Activated naive CD4-positive, alpha-beta T cell treated with anti-CD3 and anti-CD28 coated beads, Interleukin-2, amount 50 U/mL, for 72 hours (primary cell): ENCODE results near the gene LZTS3. TPM values are rescaled to one million over a fixed set of nuclear protein-coding genes. Genes with fewer than 3 reads are reported as not detected.
A peak's percentile ranks its signal among the peaks of the same experiment; 100 is the strongest.
"Not testable (repeated sequence)": the region's sequence is repeated elsewhere in the genome, so short reads cannot be mapped to it uniquely, and the experiment has no call there.

Experiments used
- ATAC-seq, 2 donors: fragments of 150-1000 bp; cut with Tn5 transposase; 2 replicates each; pipeline ENCODE4 v1.10.0; 2021; ENCODE audit warnings: mild to moderate bottlenecking in 2 of 2, moderate library complexity in 2 of 2
- DNase-seq, 2 donors: peaks; one replicate each; pipeline ENCODE4 v3.0.0; 2021 to 2022; ENCODE audit warnings: low spot score in 2 of 2
- H3K27ac Mint-ChIP-seq, 2 donors: one replicate each; pipeline ENCODE4 v1.8.0; 2022; ENCODE audit warnings: mild to moderate bottlenecking in 2 of 2, mixed read lengths in 2 of 2
- H3K36me3 Mint-ChIP-seq, 2 donors: one replicate each; pipeline ENCODE4 v1.8.0; 2022; ENCODE audit warnings: mixed read lengths in 2 of 2
- H3K9me3 Mint-ChIP-seq, 2 donors: one replicate each; pipeline ENCODE4 v1.8.0; 2022; ENCODE audit warnings: mixed read lengths in 2 of 2
- total RNA-seq, 2 donors: library from RNA; stranded (reverse); gene quantifications; one replicate each; pipeline ENCODE4 v1.2.3, GENCODE V29; 2022

Gene LZTS3
- total RNA-seq = 1 to 10 TPM; 2.0 to 4.2 TPM

DNA sequence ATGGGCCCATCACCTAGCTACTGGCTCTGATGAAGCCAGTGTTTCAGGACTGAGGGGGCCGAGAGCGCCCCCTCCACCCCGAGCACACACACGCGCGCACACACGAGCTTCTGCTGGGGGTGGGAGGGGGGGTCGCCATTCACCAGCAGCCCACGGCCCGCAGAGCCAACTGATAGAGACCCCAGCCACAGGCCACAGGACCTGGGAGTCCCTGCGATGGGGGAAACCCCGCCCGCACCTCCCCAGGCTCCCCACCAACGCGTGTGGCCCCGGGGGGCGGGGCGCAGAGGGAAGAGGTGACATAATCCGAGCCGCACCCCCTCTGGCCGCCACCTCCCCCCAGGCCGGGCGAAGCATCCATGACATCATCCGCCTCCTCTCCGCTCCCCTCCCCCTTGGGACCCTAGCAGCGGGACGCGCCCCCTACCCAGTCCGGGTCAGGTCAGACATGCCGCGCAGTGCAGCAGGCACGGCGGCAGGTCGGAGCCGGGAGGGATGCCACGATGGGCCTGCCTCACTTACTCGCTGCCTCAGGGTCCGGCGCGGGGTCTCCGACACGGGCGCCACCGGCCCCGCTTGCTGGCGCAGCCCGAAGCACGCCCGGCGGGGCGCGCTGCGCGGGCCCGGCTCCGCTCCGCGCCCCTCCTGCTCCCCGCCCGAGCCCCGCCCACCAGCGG, at the start of gene LZTS3:
Gene LZTS3, minus strand, starts transcription at position 617 of the 677 bp plus-strand sequence. CDS start 6,386 bp downstream, outside the sequence.
- Mint-ChIP-seq H3K36me3 (no peaks in the 10 kb centered on the region), H3K27ac (peak within 1 kb of the TSS in 1 of 2 donors; percentile 80), H3K9me3 (no peaks in the 10 kb centered on the region)
- peak; percentile 71 to 74 for ATAC-seq
- peak; percentile 70 to 75 for DNase-seq

DNA sequence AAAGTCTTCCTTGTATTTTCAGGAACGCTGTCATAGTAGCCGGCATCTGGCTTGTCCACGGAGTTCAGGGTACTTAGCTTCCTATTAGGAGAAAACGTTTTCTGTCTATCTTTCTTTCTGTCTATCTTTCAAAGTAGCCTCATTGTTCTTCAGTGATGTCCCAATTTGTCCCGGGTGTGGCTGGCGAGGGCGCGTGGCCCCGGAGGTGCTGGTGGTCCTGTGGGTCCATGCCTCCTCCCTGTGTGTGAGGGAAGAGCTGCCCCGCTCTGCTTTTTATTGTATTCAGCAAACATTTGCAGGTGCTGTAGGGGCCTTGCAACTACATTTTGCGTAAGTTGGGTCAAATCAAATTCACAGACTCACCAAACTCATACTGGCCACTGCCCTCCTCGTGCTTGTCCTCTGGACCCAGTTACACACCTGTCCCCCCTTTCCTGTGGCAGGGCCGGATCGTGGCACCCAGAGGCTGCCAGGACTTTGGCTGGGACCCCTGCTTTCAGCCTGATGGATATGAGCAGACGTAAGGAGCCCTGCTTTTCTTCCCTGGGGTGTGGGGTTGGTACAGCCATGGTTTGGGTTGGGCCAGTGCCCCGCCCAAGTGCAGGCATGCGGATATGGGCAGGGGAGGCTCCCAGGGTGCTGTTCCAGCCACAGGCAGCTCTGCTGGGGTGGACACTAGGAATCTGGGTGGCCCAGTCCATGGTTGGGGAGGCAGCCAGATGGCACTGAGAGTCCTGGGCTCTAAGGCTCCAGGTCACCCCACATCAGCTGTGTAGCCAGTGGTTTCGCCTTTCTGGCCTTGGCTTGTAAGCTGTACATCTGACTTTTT, 48.3 kb upstream of the LZTS3 start:
- ATAC-seq (no peak), DNase-seq (no peak)
- Mint-ChIP-seq H3K9me3 (no peaks in the 10 kb centered on the region), H3K27ac (no peak overlapping the region), H3K36me3 (peaks cover 0 to 6% of the 10 kb centered on the region in 2 donors)

GRCh38 chr20:3218307-3218988, 45.1 kb upstream of the LZTS3 start:
- ATAC-seq (peak; percentile 86 to 92), DNase-seq (peak in 1 of 2 donors; percentile 89)
- Mint-ChIP-seq H3K9me3 (no peaks in the 10 kb centered on the region), H3K27ac (no peak overlapping the region), H3K36me3 (peaks cover 6% of the 10 kb centered on the region in 2 donors)

- ATAC-seq, DNase-seq, H3K27ac Mint-ChIP-seq, H3K9me3 Mint-ChIP-seq, H3K36me3 Mint-ChIP-seq: not testable (repeated sequence)
Observed at GRCh38 chr20:3215359-3215917, 42.1 kb upstream of the LZTS3 start.

DNA sequence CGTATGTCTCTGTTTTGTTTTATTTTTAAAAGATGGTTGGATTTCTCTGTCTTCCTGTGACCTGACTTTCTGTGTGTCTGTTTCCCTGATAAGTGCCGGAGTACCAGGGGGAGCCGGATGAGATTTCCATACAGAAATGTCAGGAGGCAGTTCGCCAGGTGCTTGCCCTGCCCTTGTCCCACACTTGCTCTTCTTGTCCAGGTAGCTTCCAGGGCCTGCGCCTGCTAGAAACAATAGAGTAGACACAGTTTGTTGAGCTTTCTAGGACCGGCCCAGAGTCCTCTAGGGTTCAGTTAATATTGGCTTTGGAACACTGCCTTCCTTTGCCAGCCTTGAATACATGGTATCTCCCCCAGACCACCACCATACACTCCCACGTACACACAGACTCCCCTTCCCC, 39.9 kb upstream of the LZTS3 start:
- ATAC-seq (no peak), DNase-seq (no peak)
- no peak overlapping the region for H3K27ac Mint-ChIP-seq
- no peaks in the 10 kb centered on the region for H3K9me3 Mint-ChIP-seq
- peaks cover 16 to 28% of the 10 kb centered on the region in 2 donors for H3K36me3 Mint-ChIP-seq

DNA sequence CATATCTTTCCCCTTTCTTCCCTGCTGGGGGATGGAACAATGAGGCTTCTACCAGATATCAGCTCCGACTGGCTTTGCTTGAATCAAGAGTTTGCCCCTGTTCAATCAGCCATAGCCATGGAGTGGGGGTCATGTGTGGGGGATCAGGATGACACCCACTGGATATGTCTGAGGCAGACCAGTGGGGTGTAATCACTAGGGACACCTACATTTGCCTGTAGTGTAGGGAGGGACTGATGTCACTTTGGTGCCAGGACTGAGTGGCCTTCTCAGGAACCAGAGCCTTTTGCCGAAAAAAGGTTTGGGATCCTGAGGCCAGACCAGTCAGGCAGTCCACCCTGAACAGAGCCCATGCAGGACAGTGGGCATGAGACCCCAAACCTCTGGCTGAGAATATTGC, 37.0 kb upstream of the LZTS3 start:
- peak overlapping the region; percentile 98 to 100 for H3K27ac Mint-ChIP-seq
- H3K9me3 Mint-ChIP-seq = no peaks in the 10 kb centered on the region
- no peak for DNase-seq
- H3K36me3 Mint-ChIP-seq = peaks cover 16 to 28% of the 10 kb centered on the region in 2 donors
- no peak for ATAC-seq

DNA sequence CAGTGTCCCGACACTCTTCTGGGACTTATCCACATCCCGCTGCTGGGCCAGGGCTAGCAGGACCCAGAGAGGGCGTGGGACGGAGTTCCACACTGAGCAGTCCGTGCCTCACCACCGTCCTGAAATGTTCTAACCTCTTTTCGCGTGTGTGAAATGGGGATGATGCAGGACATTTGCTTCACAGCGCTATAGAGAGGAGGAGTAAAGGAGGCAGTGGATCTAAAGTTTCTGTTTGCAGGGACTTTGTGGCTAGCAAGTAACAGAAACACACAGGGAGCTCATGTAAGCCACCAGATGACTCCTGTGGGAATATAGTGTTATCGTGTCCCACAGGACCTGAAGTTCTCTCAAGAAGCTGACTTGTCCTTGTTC, 36.6 kb upstream of the LZTS3 start:
- H3K9me3 Mint-ChIP-seq = no peaks in the 10 kb centered on the region
- peak; percentile 39 to 58 for ATAC-seq
- peak overlapping the region; percentile 98 to 100 for H3K27ac Mint-ChIP-seq
- DNase-seq = no peak
- peaks cover 16 to 28% of the 10 kb centered on the region in 2 donors for H3K36me3 Mint-ChIP-seq

- Mint-ChIP-seq H3K27ac (peak within 1 kb of the TSS; percentile 98 to 100), H3K36me3 (peaks cover 16 to 28% of the 10 kb centered on the region in 2 donors), H3K9me3 (no peaks in the 10 kb centered on the region)
- peak; percentile 65 for ATAC-seq
- DNase-seq = peak; percentile 68 to 69
Observed at GRCh38 chr20:3209257-3209945, 36.1 kb upstream of the LZTS3 start, which contains the start of gene ITPA. ITPA (plus strand) TSS chr20:3209498; CDS start chr20:3209552, 54 bp downstream.

- Mint-ChIP-seq H3K36me3 (peaks cover 19 to 32% of the 10 kb centered on the region in 2 donors), H3K9me3 (no peaks in the 10 kb centered on the region), H3K27ac (peak overlapping the region; percentile 97 to 98)
- DNase-seq (no peak), ATAC-seq (no peak)
Observed at GRCh38 chr20:3208786-3209256, 35.5 kb upstream of the LZTS3 start.

GRCh38 chr20:3204124-3204794, 30.9 kb upstream of the LZTS3 start, which contains the start of gene DDRGK1:
DDRGK1 (minus strand) TSS chr20:3204682; CDS start chr20:3204627, 55 bp downstream.
- peak; percentile 89 for ATAC-seq

DNA sequence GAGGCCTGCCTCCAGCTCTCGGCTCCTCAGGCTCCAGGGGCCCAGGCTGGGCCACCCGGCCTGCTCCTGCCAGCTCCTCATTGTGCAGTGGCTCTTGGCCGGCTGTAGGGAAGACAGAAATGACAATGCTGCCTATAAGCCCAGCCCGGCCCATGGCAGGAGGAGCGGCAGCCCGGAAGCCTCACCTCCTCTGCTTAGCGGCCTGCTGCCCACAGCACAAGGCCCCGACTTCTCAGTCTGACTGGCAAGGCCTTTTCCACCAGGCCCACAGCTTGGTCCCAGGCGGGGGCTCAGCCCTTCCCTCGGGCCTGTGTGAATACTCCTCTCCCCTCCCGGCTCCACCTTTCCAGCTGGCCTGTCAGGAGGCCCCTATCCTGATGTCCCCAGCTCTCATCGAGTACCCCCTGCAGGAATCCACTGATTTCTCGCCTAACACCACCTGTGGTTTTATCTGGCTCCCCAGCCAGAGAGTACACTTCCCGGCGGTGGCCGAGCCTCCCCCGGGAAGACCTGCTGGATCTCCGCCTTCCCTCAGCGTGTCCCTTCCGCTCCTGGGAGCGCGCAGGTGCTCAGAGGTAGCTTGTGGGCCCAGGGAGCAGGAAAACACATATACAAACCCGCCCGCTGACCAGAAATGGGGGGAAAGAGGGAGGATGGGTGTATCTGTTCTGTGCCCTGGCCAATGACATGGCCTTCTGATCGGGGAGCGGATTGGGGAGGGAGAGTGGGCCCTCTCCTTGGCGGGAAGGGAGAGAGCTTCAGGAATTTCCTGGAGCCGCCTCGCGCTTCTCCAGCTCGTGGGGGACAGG, 30.2 kb upstream of the LZTS3 start:
- H3K27ac Mint-ChIP-seq = peak overlapping the region; percentile 96 to 98
- ATAC-seq = peak; percentile 25 to 39

More at GRCh38 chr20:3204124-3204794, 30.9 kb upstream of the LZTS3 start, which contains the start of gene DDRGK1:
- peak; percentile 92 to 95 for DNase-seq
- H3K36me3 Mint-ChIP-seq = peaks cover 26 to 29% of the 10 kb centered on the region in 2 donors
- H3K9me3 Mint-ChIP-seq = no peaks in the 10 kb centered on the region
- peak within 1 kb of the TSS; percentile 96 to 98 for H3K27ac Mint-ChIP-seq

DNA sequence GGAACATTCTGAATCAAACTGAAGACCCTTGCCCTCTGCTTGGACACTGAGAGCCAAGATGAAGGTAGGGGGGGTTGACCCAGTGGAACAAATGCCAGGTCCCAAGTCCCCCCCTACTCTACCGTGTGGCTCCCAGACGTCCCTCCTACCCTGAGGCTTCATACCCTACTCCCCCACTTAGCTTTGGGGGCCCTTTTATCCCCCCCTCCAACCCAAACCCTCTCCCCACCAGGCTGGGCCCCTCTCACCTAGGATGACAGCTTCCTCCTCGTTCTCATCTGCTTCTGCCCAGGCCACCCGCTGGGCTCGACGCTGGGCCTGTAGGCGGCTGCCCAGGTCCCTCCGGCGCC, 29.6 kb upstream of the LZTS3 start:
- Mint-ChIP-seq H3K36me3 (peaks cover 17 to 21% of the 10 kb centered on the region in 2 donors), H3K27ac (peak overlapping the region; percentile 96 to 98), H3K9me3 (no peaks in the 10 kb centered on the region)
- ATAC-seq = no peak
- no peak for DNase-seq

More for the DNA sequence above, 30.2 kb upstream of the LZTS3 start:
- DNase-seq = peak in 1 of 2 donors; percentile 39
- Mint-ChIP-seq H3K36me3 (peaks cover 18 to 21% of the 10 kb centered on the region in 2 donors), H3K9me3 (no peaks in the 10 kb centered on the region)

DNA sequence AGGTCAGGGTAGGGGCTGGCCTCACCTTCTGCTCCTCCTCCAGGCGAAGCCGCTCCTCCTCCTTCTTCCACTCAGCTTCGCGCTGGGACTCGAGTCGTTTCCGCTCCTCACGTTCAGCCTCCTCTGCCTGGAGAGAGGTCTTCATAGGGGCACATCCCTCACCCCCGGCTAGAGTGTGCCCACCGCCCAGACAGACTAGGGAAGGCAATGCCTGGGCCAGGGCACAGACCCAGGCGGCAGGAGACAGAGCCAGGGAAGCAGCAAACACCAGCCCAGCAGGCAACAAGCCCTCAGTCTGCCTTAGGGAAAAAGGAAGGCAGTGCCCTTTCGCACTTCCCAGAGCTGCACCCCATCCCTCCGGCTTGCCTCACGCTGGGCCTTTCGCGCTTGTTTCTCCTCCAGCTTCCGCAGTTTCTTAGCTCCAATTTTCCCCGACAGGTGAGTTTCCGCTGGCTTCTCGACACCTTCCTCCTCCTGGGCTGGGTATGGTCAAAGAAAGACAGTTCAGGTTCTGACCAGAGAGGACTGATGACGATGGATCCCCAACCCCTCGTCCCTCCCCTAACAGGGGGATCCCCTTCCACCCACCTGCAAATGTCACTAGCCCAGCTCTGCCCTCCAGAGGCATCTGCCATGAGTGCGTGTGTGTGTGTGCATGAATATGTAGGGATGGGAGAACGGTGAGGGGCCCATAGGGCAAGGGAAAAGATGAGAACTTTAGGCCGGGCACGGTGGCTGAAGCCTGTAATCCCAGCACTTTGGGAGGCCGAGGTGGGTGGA, 26.8 kb upstream of the LZTS3 start:
- DNase-seq (no peak), ATAC-seq (no peak)
- Mint-ChIP-seq H3K9me3 (no peaks in the 10 kb centered on the region), H3K27ac (peak overlapping the region; percentile 10 to 61), H3K36me3 (peaks cover 21 to 27% of the 10 kb centered on the region in 2 donors)

GRCh38 chr20:3199206-3199605, 25.9 kb upstream of the LZTS3 start:
- peaks cover 21 to 25% of the 10 kb centered on the region in 2 donors for H3K36me3 Mint-ChIP-seq
- no peak for DNase-seq
- H3K27ac Mint-ChIP-seq = no peak overlapping the region
- no peak for ATAC-seq
- no peaks in the 10 kb centered on the region for H3K9me3 Mint-ChIP-seq
